Right ventricle myocardium superior (tissue), 1 donor: ENCODE results near the gene CACNA1C. TPM values are rescaled to one million over a fixed set of nuclear protein-coding genes. Genes with fewer than 3 reads are reported as not detected.

Source experiments
- ATAC-seq: fragments of 200-7000 bp; cut with Tn5 transposase; one replicate; pipeline ENCODE4 v1.9.1; 2020; ENCODE audit warnings: mild to moderate bottlenecking; ENCODE audit not compliant: poor library complexity
- DNase-seq: peaks from one replicate; pipeline ENCODE4 v3.0.0-alpha.2; 2020
- intact Hi-C: fragments of 100-400 bp; cut with DNase I; formaldehyde crosslinking; loops from one replicate; pipeline ENCODE4 v1.11.2; 2022
- total RNA-seq: library from RNA; stranded (reverse); fragmentation: NEBNext Ultra II Directional; extraction: Animal tissue kit (Norgen Biotek cat#: 25700); gene quantifications from one replicate; pipeline ENCODE4 v1.2.1, GENCODE V29; 2021
- donor health status: DM: no; HTN: yes; CAD: no; lungs with severe emphysema.

The CACNA1C gene
- total RNA-seq, 1 donor from 2014 or later: 151 TPM

GRCh38 chr12:2439332-2440100 is 386.7 kb downstream of the CACNA1C start:
- DNase-seq: peak; percentile 59
- peak; percentile 86 for ATAC-seq
- intact Hi-C loops: no loop called here

DNA sequence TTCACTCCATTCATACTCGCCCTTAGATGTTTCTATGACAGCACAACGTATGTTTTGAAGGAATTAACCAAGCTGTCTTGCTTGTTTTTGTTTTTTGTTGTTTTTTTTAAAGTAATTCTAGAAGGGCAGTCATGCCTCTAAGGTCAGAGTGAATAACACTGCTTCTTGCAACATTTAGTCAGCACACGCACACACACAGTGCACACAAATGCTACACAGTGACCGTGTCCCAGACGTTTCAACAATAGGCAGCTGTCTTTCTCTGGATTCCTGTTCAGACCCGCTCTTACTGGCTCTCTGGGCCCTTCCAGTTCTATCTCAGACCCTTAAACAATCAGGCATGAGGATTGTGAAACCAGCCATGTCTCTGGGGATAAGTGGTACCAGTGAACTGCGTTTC is 391.0 kb downstream of the CACNA1C start:
- no peak for DNase-seq

GRCh38 chr12:2445968-2446367 is 393.2 kb downstream of the CACNA1C start:
- no peak for ATAC-seq
- no peak for DNase-seq
- intact Hi-C loops: no loop called here

More for the DNA sequence above, 391.0 kb downstream of the CACNA1C start:
- ATAC-seq: peak; percentile 10
- intact Hi-C loops: no loop called here

DNA sequence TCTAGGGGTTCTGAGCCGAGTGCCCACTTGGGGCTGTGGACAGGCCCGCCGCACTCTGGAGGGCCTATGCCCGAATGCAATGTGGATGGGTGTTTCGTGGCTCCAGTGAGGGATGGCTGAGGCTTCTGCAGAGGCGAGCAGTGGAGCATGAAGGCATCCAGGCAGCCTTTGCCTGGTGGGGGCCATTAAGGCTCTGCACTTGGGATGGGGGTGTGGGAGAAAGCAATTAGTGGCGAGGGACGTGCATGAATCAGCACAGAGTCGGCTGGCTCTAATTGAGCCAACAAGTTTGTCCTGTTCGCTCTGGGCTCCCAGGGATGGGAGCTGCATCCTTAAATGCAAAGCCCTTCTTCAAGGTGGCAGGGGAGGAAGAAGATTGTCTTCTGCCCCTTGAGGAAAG is 395.1 kb downstream of the CACNA1C start:
- DNase-seq (no peak), ATAC-seq (no peak)
- intact Hi-C loops: no loop called here

DNA sequence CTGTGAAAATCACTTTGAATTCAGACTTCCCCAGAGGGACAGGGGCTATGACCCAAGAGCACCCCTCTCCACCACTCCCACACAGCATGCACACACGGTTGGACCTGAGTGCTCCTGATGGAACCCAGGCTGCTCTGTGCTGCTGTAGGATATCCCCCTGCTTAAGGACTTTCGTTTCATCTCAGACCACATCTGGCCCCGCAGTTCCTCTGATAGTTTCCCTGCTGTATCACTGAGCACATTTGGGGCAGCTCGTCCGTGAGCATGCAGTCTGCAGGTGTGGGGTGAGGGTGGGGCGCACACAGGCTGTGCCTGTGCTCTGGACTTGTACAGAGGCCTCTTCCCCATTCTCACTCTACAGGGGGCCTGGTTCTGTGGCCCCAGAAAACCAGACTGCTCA is 396.8 kb downstream of the CACNA1C start:
- DNase-seq (no peak), ATAC-seq (no peak)
- intact Hi-C loops: no loop called here

DNA sequence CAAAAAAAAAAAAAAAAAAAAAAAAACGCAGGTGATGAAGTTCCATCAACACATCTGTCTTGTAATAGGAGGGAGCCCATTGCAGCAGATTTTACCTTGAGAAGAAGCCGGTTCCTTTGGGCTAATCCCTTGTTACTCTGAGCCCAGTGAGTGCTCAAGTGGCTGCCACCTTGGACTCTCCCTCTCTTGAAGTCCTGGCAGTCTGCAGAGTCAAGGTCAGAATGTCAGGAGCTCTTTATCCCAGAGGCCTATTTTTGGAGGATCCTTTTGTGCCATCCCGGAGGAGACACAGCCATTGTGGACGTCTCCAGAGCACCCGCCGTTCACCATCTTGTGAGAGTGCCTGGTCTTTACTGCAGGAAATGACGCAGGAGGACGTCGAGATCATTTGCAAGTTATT is 397.8 kb downstream of the CACNA1C start:
- DNase-seq (no peak), ATAC-seq (peak; percentile 48)
- intact Hi-C loops: no loop called here

DNA sequence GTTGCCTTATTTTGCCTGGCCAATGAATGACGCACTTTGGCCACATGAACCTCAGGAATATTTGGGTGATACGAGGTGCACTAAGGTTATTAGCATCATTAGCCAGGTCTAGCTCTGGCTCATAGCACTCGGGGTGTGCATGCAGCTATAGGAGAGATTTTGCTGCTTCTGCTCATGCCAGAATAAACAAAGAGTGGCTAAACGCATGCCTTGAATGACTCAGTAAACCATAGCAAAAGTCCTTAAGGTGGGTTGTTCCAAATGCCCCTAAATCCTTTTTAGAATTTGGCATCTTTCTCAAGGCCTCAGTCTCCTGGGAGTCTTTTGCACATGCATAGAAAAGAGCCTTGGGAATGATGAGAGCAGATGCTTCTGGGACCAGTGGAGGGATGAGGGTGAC is 398.2 kb downstream of the CACNA1C start:
- intact Hi-C loops: no loop called here
- DNase-seq: no peak
- no peak for ATAC-seq

DNA sequence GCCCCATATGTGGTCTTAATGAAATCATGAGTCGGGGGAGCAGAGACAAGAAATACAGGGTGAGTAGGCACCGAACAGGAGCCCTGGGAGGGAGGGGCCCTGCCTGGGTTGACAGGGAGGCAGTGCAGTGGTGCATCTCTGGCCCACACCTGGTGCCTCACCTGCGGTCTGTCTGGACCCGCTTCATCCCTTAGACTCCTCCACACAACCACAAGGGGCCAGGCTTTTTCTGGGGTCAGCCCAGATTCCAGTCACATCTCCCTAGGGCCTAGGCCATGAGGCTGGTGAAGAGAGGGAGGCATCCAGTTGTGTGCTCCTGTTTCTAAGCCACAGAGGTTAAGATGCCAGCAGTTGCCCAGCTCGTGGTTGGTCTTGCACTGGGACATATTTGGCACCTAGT is 398.7 kb downstream of the CACNA1C start:
- ATAC-seq: no peak
- intact Hi-C loops: no loop called here
- no peak for DNase-seq

- DNase-seq (no peak), ATAC-seq (no peak)
- intact Hi-C loops: no loop called here
Observed at GRCh38 chr12:2453076-2453760, 400.4 kb downstream of the CACNA1C start.

- no peak for ATAC-seq
- no peak for DNase-seq
- intact Hi-C loops: no loop called here
Observed at GRCh38 chr12:2453761-2454090, 400.9 kb downstream of the CACNA1C start.

DNA sequence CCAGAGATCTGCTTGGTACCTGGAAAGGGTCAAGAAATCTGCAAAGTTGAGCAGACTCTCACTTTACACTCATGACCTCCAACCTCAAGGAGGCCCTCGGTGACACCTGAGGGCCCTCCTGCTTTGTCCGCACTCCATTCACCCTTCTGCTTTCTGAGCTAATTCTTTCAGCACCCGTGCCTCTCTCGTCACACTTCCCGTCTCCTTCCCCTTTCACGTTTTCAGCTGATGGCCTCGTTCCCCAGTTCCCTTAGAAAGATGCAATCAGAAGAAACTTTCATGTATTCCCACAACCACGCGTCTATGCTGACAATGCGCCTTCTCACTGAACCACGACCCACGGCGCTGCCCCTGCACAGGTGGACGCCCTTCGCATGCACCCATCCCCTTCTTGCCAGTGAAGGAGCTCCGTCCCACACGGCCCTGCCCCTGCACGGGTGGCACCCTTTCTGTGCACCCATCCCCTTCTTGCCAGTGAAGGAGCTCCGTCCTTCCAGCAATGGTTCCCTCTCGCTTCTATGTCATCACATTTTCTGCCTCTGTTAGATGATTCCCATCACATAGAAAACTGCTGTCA is 401.9 kb downstream of the CACNA1C start:
- no peak for ATAC-seq
- no peak for DNase-seq
- intact Hi-C loops: no loop called here

- DNase-seq (no peak), ATAC-seq (no peak)
- intact Hi-C loops: no loop called here
Observed at GRCh38 chr12:2455410-2455809, 402.6 kb downstream of the CACNA1C start.

- DNase-seq (no peak), ATAC-seq (no peak)
- intact Hi-C loops: no loop called here
Observed at GRCh38 chr12:2456122-2456812, 403.5 kb downstream of the CACNA1C start.

- DNase-seq: no peak
- ATAC-seq: no peak
- intact Hi-C loops: no loop called here
Observed at GRCh38 chr12:2456813-2457186, 404.0 kb downstream of the CACNA1C start.

- ATAC-seq (no peak), DNase-seq (no peak)
- intact Hi-C loops: no loop called here
Observed at GRCh38 chr12:2457215-2457932, 404.6 kb downstream of the CACNA1C start.

- peak; percentile 21 for ATAC-seq
- no peak for DNase-seq
- intact Hi-C loops: no loop called here
Observed at GRCh38 chr12:2457933-2458414, 405.2 kb downstream of the CACNA1C start.

DNA sequence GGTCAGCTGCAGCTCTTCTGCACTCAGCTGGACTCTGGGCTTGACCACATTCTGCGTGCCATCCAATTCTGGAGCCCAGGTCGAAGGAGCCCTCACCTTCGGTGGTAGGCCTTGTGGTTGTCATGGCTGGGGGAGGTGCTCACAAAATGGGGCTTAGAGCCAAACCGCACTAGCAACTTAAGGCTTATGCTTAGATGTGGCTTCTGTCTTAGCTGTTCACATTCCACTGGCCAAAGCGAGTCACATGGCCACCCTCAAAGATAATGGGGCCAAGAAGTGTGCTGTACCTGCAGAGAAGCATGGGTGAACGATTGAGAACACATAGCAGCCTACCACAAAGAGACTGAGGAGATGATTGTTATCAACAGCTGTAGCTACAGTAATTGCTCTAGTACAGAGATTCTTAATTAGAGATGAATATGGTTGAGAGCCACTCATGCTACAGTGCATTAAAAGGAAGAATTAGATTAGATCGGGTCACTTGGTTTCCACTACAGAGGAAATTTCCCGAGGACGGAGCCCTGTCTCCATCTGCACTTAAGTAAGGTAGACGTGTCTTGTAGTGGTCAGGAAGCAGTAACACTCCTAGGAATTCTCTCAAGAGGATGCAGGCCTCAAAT is 407.4 kb downstream of the CACNA1C start:
- intact Hi-C loops: no loop called here
- no peak for DNase-seq
- ATAC-seq: no peak

DNA sequence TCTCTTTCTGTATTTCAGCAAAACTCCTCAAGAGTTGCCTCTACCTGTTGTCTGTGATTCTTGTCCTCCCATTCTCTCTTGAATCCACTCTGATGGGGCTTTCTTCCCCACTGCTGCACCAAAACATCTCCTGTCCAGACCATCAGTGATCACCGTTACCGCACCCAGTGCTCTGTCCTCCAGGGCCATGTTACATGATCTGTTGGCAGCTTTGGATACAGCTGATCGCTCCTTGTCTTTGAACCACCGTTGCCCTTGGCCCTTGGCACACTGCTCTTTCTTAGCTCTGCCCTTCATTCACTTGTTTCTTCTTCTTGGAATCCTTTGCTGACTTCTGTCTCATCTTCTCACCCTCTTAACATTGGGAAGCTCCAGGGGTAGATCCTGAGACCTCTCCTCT is 408.3 kb downstream of the CACNA1C start:
- no peak for DNase-seq
- intact Hi-C loops: no loop called here

DNA sequence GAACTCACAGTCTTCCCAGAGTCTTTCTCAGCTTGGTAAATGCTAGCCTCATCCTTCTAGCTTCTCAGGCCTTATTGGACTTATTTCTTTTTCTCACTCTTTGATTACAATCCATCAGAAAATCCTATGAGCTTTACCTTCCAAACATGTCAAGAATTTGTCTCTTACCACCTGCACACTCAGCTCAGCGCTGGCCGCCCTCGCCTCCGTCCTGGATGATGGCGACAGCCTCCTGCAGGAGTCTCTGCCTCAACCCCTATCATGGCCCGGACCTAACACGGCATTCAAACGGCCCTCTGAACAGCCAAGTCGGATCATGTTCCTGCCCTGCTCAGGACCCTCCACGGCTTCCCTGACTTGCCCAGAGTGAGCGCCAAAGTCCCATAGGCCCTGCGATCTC is 408.9 kb downstream of the CACNA1C start:
- ATAC-seq (no peak), DNase-seq (no peak)
- intact Hi-C loops: no loop called here

More for the DNA sequence above, 408.3 kb downstream of the CACNA1C start:
- no peak for ATAC-seq
